IPS-15b (cell line): ENCODE data around the gene BRD7.
A peak's percentile ranks its signal among the peaks of the same experiment; 100 is the strongest.

Source experiments
- H3K27me3 ChIP-seq: one replicate; pipeline ENCODE4 v1.6.1; 2013; ENCODE audit warnings: low read length; ENCODE audit not compliant: control insufficient read depth, insufficient read depth
- H3K36me3 ChIP-seq: one replicate; pipeline ENCODE4 v1.6.1; 2013; ENCODE audit warnings: low read length; ENCODE audit not compliant: control insufficient read depth, insufficient read depth
- H3K4me1 ChIP-seq: one replicate; pipeline ENCODE4 v1.6.1; 2013; ENCODE audit warnings: mild to moderate bottlenecking, low read length; ENCODE audit not compliant: control insufficient read depth, insufficient read depth
- H3K4me3 ChIP-seq: one replicate; pipeline ENCODE4 v1.5.1; 2013; ENCODE audit warnings: low read depth, low read length
- H3K9ac ChIP-seq: one replicate; pipeline ENCODE4 v1.6.1; 2013; ENCODE audit warnings: low read depth, mild to moderate bottlenecking, low read length
- H3K9me3 ChIP-seq: one replicate; pipeline ENCODE4 v1.6.1; 2013; ENCODE audit warnings: mild to moderate bottlenecking, low read length; ENCODE audit not compliant: control insufficient read depth, insufficient read depth

The BRD7 gene

GRCh38 chr16:50313596-50314478 is 55.0 kb downstream of the BRD7 start:
- Histone ChIP-seq H3K27me3 (no peaks in the 10 kb centered on the region), H3K4me1 (no peaks in the 10 kb centered on the region), H3K9ac (no peak overlapping the region), H3K9me3 (no peaks in the 10 kb centered on the region), H3K36me3 (peaks cover 45% of the 10 kb centered on the region), H3K4me3 (no peak overlapping the region)

- Histone ChIP-seq H3K36me3 (peaks cover 37% of the 10 kb centered on the region), H3K4me3 (no peak overlapping the region)
Observed at GRCh38 chr16:50311891-50312501, 56.8 kb downstream of the BRD7 start.

GRCh38 chr16:50311134-50311528 is 57.7 kb downstream of the BRD7 start:
- Histone ChIP-seq H3K9ac (no peak overlapping the region), H3K27me3 (no peaks in the 10 kb centered on the region), H3K36me3 (peaks cover 29% of the 10 kb centered on the region), H3K9me3 (no peaks in the 10 kb centered on the region), H3K4me3 (no peak overlapping the region), H3K4me1 (no peaks in the 10 kb centered on the region)

More at GRCh38 chr16:50311891-50312501, 56.8 kb downstream of the BRD7 start:
- H3K9me3 ChIP-seq = no peaks in the 10 kb centered on the region
- no peaks in the 10 kb centered on the region for H3K27me3 ChIP-seq
- H3K9ac ChIP-seq = no peak overlapping the region
- H3K4me1 ChIP-seq = no peaks in the 10 kb centered on the region

- Histone ChIP-seq H3K27me3 (no peaks in the 10 kb centered on the region), H3K36me3 (peaks cover 23% of the 10 kb centered on the region), H3K4me1 (no peaks in the 10 kb centered on the region), H3K4me3 (no peak overlapping the region), H3K9me3 (no peaks in the 10 kb centered on the region), H3K9ac (peak overlapping the region; percentile 26)
Observed at GRCh38 chr16:50310308-50311133, 58.3 kb downstream of the BRD7 start.

GRCh38 chr16:50309527-50310307 is 59.1 kb downstream of the BRD7 start:
- peaks cover 15% of the 10 kb centered on the region for H3K36me3 ChIP-seq
- H3K9me3 ChIP-seq = no peaks in the 10 kb centered on the region
- peak overlapping the region; percentile 26 for H3K9ac ChIP-seq
- H3K4me3 ChIP-seq = no peak overlapping the region
- no peaks in the 10 kb centered on the region for H3K4me1 ChIP-seq
- H3K27me3 ChIP-seq = no peaks in the 10 kb centered on the region

- no peaks in the 10 kb centered on the region for H3K4me1 ChIP-seq
Observed at GRCh38 chr16:50309156-50309526, 59.6 kb downstream of the BRD7 start.

GRCh38 chr16:50308237-50308965 is 60.4 kb downstream of the BRD7 start:
- Histone ChIP-seq H3K27me3 (no peaks in the 10 kb centered on the region), H3K36me3 (peaks cover 7% of the 10 kb centered on the region), H3K9ac (no peak overlapping the region), H3K4me1 (no peaks in the 10 kb centered on the region), H3K4me3 (no peak overlapping the region), H3K9me3 (no peaks in the 10 kb centered on the region)

More at GRCh38 chr16:50309156-50309526, 59.6 kb downstream of the BRD7 start:
- Histone ChIP-seq H3K9ac (no peak overlapping the region), H3K9me3 (no peaks in the 10 kb centered on the region), H3K36me3 (peaks cover 14% of the 10 kb centered on the region), H3K4me3 (no peak overlapping the region), H3K27me3 (no peaks in the 10 kb centered on the region)

GRCh38 chr16:50306287-50306686 is 62.5 kb downstream of the BRD7 start:
- H3K9me3 ChIP-seq = no peaks in the 10 kb centered on the region
- no peak overlapping the region for H3K4me3 ChIP-seq
- peaks cover 2% of the 10 kb centered on the region for H3K36me3 ChIP-seq
- no peaks in the 10 kb centered on the region for H3K4me1 ChIP-seq
- H3K9ac ChIP-seq = no peak overlapping the region
- H3K27me3 ChIP-seq = no peaks in the 10 kb centered on the region

- H3K36me3 ChIP-seq = peaks cover 2% of the 10 kb centered on the region
- H3K4me1 ChIP-seq = no peaks in the 10 kb centered on the region
- no peak overlapping the region for H3K9ac ChIP-seq
- no peaks in the 10 kb centered on the region for H3K9me3 ChIP-seq
- no peaks in the 10 kb centered on the region for H3K27me3 ChIP-seq
- no peak overlapping the region for H3K4me3 ChIP-seq
Observed at GRCh38 chr16:50305441-50306061, 63.2 kb downstream of the BRD7 start.
